HCT116 (cell line): Measurements from ENCODE around the gene MLEC. TPM values are rescaled to one million over a fixed set of nuclear protein-coding genes. Genes with fewer than 3 reads are reported as not detected.

Source experiments
- ATAC-seq: fragments of 200-7000 bp; cut with Tn5 transposase; 2 replicates; pipeline ENCODE4 v1.9.1; 2020; ENCODE audit warnings: mild to moderate bottlenecking, moderate library complexity
- BruUV-seq: library from RNA; stranded (reverse); fragments of 400-500 nt; replicated peaks from 2 replicates; lab custom pipeline; 2021; lab: Mats Ljungman, UMichigan
- CTCF ChIA-PET: fragments of 300-600 bp; sonication (Branson Sonifier 250); formaldehyde crosslinking; loops from one replicate; lab custom pipeline; 2021; ENCODE audit warnings: antibody characterized with exemption; lab: Charles Lee
- POLR2A ChIA-PET: fragments of 300-600, 350-600 bp; sonication (Branson Sonifier 250); formaldehyde crosslinking; loops from one replicate; lab custom pipeline; 2021; ENCODE audit warnings: antibody characterized with exemption; lab: Charles Lee
- RAD21 ChIA-PET, 2 experiments: fragments of 300-600 bp; sonication (Branson Sonifier 250); formaldehyde crosslinking; loops; one replicate each; lab custom pipeline; 2023; ENCODE audit warnings: low total read pairs in 2 of 2; ENCODE audit not compliant: uncharacterized antibody in 2 of 2, unreplicated experiment in 2 of 2, low non-redundant PET in 1 of 2; lab: Charles Lee
- DNase-seq: peaks from one replicate; pipeline ENCODE4 v3.0.0-alpha.2; 2010; ENCODE audit warnings: low read depth, low spot score
- H2AFZ ChIP-seq: fragments of 200-600 bp; shearing (Covaris generic), sonication (generic); 2 replicates; pipeline ENCODE4 v1.6.1; 2017; ENCODE audit warnings: low read depth, mixed run types, mixed read lengths, antibody characterized with exemption, low read length; ENCODE audit not compliant: poor library complexity, severe bottlenecking
- H3K27ac ChIP-seq: 2 replicates; pipeline ENCODE4 v1.5.1; 2012; ENCODE audit warnings: low read depth, low read length
- H3K27me3 ChIP-seq: fragments of 200-600 bp; sonication (generic); 2 replicates; pipeline ENCODE4 v1.6.1; 2016; ENCODE audit warnings: mixed run types, low read length, mixed read lengths; ENCODE audit not compliant: insufficient read depth
- H3K36me3 ChIP-seq, 2 experiments: fragments of 200-500 bp in 1 of 2; fragments of 200-600 bp in 1 of 2; sonication (Bioruptor generic) in 1 of 2; sonication (generic) in 1 of 2; 2 replicates each; pipeline versions ENCODE4 v1.5.1 to v1.6.1; 2014 to 2016; ENCODE audit warnings: low read length in 2 of 2, inconsistent platforms in 1 of 2, mixed read lengths in 1 of 2, mixed run types in 1 of 2; ENCODE audit not compliant: insufficient read depth in 2 of 2, control insufficient read depth in 1 of 2
- H3K4me1 ChIP-seq, 2 experiments: fragments of 200-600 bp in 1 of 2; sonication (generic) in 1 of 2; 2 replicates each; pipeline versions ENCODE4 v1.5.1 to v1.6.1; 2012 to 2017; ENCODE audit warnings: low read length in 2 of 2, inconsistent platforms in 1 of 2, mild to moderate bottlenecking in 1 of 2, mixed read lengths in 1 of 2, mixed run types in 1 of 2, moderate library complexity in 1 of 2; ENCODE audit not compliant: insufficient read depth in 2 of 2, control insufficient read depth in 1 of 2
- H3K4me2 ChIP-seq: fragments of 200-600 bp; sonication (generic); 2 replicates; pipeline ENCODE4 v1.6.1; 2017; ENCODE audit warnings: mixed run types, low read length, mixed read lengths
- H3K4me3 ChIP-seq, 2 experiments: fragments of 200-600 bp in 1 of 2; sonication (generic) in 1 of 2; replicated peaks in 1 of 2; 2 replicates each; pipeline ENCODE4 v1.5.1; 2011 to 2016; ENCODE audit warnings: low read length in 2 of 2, control low read depth in 1 of 2, low read depth in 1 of 2, mild to moderate bottlenecking in 1 of 2, mixed read lengths in 1 of 2, mixed run types in 1 of 2
- H3K79me2 ChIP-seq: fragments of 200-600 bp; sonication (generic); 2 replicates; pipeline ENCODE4 v1.6.1; 2017; ENCODE audit warnings: mild to moderate bottlenecking, mixed run types, low read length, moderate library complexity, mixed read lengths; ENCODE audit not compliant: insufficient read depth
- H3K9ac ChIP-seq: fragments of 200-600 bp; sonication (generic); 2 replicates; pipeline ENCODE4 v1.6.1; 2016; ENCODE audit warnings: low read length, mixed read lengths
- H3K9me2 ChIP-seq: fragments of 200-600 bp; sonication (generic), shearing (Covaris generic); 2 replicates; pipeline ENCODE4 v1.6.1; 2017; ENCODE audit warnings: mixed run types, mild to moderate bottlenecking, moderate library complexity; ENCODE audit not compliant: insufficient read depth
- H3K9me3 ChIP-seq, 2 experiments: fragments of 200-500 bp in 1 of 2; fragments of 200-600 bp in 1 of 2; sonication (Bioruptor generic) in 1 of 2; sonication (generic) in 1 of 2; 2 replicates each; pipeline ENCODE4 v1.6.1; 2014 to 2017; ENCODE audit warnings: low read length in 2 of 2, mixed read lengths in 2 of 2, inconsistent platforms in 1 of 2, low read depth in 1 of 2, mild to moderate bottlenecking in 1 of 2, mixed run types in 1 of 2, moderate library complexity in 1 of 2; ENCODE audit not compliant: control insufficient read depth in 1 of 2, insufficient read depth in 1 of 2
- H4K20me1 ChIP-seq: fragments of 200-600 bp; sonication (generic), shearing (Covaris generic); 2 replicates; pipeline ENCODE4 v1.6.1; 2017; ENCODE audit warnings: mixed run types, mild to moderate bottlenecking, moderate library complexity; ENCODE audit not compliant: insufficient read depth
- CBX3 ChIP-seq: IDR thresholded peaks from 2 replicates; pipeline ENCODE4 v1.6.1; 2012; ENCODE audit warnings: low read depth
- CTCF ChIP-seq, 3 experiments: fragments of 200-600 bp in 1 of 3; sonication (generic) in 1 of 3; IDR thresholded peaks in 2 of 3; conservative IDR thresholded peaks in 1 of 3; 2 replicates each; pipeline ENCODE4 v1.5.1; 2012 to 2017; ENCODE audit warnings: low read depth in 2 of 3, low read length in 2 of 3, antibody characterized with exemption in 1 of 3, borderline replicate concordance in 1 of 3, control low read depth in 1 of 3, mild to moderate bottlenecking in 1 of 3, mixed read lengths in 1 of 3, mixed run types in 1 of 3, moderate library complexity in 1 of 3; ENCODE audit not compliant: insufficient read depth in 1 of 3
- ELF1 ChIP-seq: IDR thresholded peaks from 2 replicates; pipeline ENCODE4 v1.6.1; 2012; ENCODE audit warnings: low read depth, borderline replicate concordance
- POLR2AphosphoS5 ChIP-seq: IDR thresholded peaks from 2 replicates; pipeline ENCODE4 v1.6.1; 2011; ENCODE audit warnings: mild to moderate bottlenecking, low read depth, low read length, moderate library complexity
- REST ChIP-seq: IDR thresholded peaks from 2 replicates; pipeline ENCODE4 v1.6.1; 2012; ENCODE audit warnings: low read depth
- SIN3A ChIP-seq: IDR thresholded peaks from 2 replicates; pipeline ENCODE4 v1.6.1; 2012; ENCODE audit warnings: low read depth
- SP1 ChIP-seq: IDR thresholded peaks from 2 replicates; pipeline ENCODE4 v1.6.1; 2012; ENCODE audit warnings: low read depth
- SRF ChIP-seq: IDR thresholded peaks from 2 replicates; pipeline ENCODE4 v1.6.1; 2012; ENCODE audit warnings: low read depth
- TCF7L2 ChIP-seq: IDR thresholded peaks from 2 replicates; pipeline ENCODE4 v1.7.0; 2011; ENCODE audit warnings: borderline replicate concordance, inconsistent platforms; ENCODE audit not compliant: insufficient read depth, insufficient read length; ENCODE audit errors: extremely low read depth
- YY1 ChIP-seq: IDR thresholded peaks from 2 replicates; pipeline ENCODE4 v1.6.1; 2011; ENCODE audit warnings: low read length, low read depth, moderate library complexity, mild to moderate bottlenecking; ENCODE audit not compliant: insufficient replicate concordance; ENCODE audit errors: extremely low read depth
- ZFX ChIP-seq: fragments of 450-650 bp; IDR thresholded peaks from 2 replicates; pipeline ENCODE4 v1.6.1; 2017
- intact Hi-C: fragments of 100-400 bp; cut with micrococcal nuclease; formaldehyde crosslinking; loops from 2 replicates; pipeline ENCODE4 v1.10.0; 2022
- total RNA-seq: library from RNA; stranded (reverse); gene quantifications from one replicate; pipeline ENCODE4 v1.2.1, GENCODE V29; 2021; ENCODE audit not compliant: unreplicated experiment

MLEC gene
- total RNA-seq, 1 experiment from 2014 or later, result 152 TPM

- H3K27me3 ChIP-seq, result no peaks in the 10 kb centered on the region
- POLR2A ChIA-PET, result no interaction called here
- TF ChIP-seq YY1, result no peak
- no peak for TF ChIP-seq SP1
- TF ChIP-seq SIN3A, result no peak
- TF ChIP-seq CBX3, result no peak
- TF ChIP-seq TCF7L2, result no peak
- no peak for TF ChIP-seq CTCF (IDR thresholded peaks at IDR 0.05 in 2 of 3, conservative IDR thresholded peaks at IDR 0.05 in 1 of 3; ENCODE audit: borderline replicate concordance in 1 of 3, insufficient read depth in 1 of 3, low read depth in 2 of 3, low read length in 2 of 3)
- TF ChIP-seq POLR2AphosphoS5, result no peak
- no peak for TF ChIP-seq ZFX
- no peak for TF ChIP-seq SRF
- TF ChIP-seq ELF1, result no peak
- TF ChIP-seq REST, result no peak
- H3K9ac ChIP-seq, result no peak overlapping the region
- H3K9me3 ChIP-seq, result no peaks in the 10 kb centered on the region
- intact Hi-C loops, result no loop called here
- H3K4me2 ChIP-seq, result no peak overlapping the region
- H3K9me2 ChIP-seq, result no peaks in the 10 kb centered on the region
- H3K36me3 ChIP-seq, result peaks cover 0 to 4% of the 10 kb centered on the region in 2 experiments; a peak in 1 of 4 replicates
- H3K79me2 ChIP-seq, result no peaks in the 10 kb centered on the region
- no peak overlapping the region for H2AFZ ChIP-seq
- RAD21 ChIA-PET, result no interaction called here
- H4K20me1 ChIP-seq, result no peaks in the 10 kb centered on the region
- ATAC-seq (no peak; the same call in 1 of the 2 replicates), DNase-seq (no peak)
- CTCF ChIA-PET, result no interaction called here
- H3K4me1 ChIP-seq, result no peaks in the 10 kb centered on the region
- H3K27ac ChIP-seq, result no peak overlapping the region
- H3K4me3 ChIP-seq, result no peak overlapping the region
- BruUV-seq, result no TSS peak
Measured at GRCh38 chr12:120735181-120735580, 48.2 kb downstream of the MLEC start.
